ENCODE measurements around the gene SCTR.

The SCTR gene

DNA sequence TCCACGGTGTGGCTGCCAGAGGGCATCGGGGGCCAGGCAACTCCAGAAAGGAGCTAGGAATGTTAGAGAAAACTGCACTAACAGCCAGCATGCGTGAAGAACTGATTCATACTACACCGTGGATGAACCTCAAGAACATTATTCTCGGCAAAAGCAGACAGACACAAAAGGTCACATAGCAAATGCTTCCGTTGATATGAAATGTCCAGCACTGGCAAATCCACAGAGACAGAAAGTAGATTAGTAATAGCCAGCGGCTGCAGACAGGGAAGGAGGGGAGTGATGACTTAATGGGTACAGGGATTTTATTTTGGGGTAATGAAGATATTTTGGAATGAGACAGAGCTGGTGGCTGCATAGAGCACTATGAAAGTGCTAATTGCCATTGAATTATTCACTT, 37.4 kb downstream of the SCTR start:
- DNase-seq = no peak

DNA sequence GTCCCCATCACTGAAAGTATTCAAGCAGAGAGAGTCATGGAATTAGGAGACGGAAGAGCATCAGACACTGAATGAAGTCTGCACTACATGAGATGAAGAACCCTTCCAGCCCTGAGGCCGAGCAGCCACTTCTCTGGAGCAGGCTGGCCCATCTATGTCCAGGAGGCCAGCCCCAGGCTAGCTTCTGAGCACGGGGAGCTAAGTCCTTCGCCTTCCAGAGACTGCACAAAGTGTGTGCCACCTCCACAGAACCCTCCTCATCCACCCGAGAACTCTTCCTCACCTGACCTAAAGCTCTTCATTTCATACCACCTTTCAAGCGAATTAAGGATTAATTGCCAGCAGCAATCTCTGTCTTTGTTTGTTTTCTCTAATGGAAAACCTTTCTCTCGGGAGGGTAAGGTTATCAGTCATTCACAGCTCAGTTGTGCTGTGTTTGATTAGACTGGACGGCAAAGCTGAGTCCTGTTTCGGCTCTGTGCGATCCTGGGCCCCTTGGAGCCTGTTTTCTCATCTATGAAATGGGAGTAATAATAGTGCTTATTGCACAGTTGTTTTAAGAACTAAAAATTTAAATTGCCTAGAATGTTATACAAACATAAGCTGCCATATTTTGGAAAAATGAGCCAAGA, 38.0 kb downstream of the SCTR start:
- no peak for DNase-seq

DNA sequence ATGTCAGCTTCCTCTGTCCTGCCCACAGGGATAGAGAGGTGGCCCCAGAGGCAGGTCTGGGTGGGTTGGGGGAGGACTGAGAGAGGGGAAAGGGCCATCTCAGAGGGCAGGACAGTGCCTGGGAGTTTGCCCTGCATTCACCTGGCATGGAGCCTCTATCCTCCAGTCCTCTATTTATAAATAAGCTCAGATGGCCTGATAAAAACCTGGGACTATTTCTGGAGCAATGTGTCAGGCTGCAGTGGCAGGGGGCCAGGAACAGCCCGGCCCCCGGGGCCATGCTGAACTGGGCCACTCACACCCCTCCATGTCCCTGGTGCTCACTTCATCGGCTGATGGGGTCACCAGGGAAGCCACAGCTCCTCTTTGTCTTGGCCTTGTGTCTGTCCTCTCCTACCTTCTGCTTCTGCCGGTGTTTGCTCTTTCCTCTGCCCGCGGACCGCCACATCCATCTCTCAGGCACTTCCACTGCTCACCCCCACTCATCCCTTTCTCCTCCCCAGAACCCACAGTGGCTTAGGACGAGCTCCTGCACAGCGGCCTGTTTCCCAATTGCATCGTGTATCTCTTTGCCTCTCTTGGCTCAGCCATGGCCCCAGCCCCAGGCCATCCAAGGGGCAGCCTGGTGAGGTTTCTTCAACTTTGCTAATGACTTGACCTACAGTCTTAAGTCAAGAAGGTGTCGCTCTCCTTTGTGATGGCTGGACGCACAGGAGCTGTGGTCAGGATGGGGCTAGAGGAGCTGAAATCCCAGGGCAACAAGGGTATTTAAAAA, 38.8 kb downstream of the SCTR start:
- no peak for DNase-seq

DNA sequence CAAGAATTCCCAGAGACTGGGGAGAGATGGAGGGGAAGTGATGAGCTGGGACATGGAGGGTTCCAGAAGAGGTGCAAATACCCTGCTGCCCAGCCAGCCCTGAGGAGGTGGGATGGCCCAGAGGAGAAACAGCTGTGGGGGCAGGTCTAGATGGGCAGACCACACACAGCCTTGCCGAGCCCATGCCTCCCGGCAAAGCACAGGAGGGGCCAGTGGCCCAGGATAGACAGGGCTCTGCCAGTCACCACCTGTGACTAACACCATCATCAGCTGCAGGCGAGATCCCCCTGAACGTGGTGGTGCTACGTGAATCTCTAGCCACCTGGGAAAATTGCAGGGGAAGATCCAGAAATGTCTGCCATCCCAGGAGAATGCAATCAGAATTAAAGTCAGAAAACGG, 39.4 kb downstream of the SCTR start:
- no peak for DNase-seq

DNA sequence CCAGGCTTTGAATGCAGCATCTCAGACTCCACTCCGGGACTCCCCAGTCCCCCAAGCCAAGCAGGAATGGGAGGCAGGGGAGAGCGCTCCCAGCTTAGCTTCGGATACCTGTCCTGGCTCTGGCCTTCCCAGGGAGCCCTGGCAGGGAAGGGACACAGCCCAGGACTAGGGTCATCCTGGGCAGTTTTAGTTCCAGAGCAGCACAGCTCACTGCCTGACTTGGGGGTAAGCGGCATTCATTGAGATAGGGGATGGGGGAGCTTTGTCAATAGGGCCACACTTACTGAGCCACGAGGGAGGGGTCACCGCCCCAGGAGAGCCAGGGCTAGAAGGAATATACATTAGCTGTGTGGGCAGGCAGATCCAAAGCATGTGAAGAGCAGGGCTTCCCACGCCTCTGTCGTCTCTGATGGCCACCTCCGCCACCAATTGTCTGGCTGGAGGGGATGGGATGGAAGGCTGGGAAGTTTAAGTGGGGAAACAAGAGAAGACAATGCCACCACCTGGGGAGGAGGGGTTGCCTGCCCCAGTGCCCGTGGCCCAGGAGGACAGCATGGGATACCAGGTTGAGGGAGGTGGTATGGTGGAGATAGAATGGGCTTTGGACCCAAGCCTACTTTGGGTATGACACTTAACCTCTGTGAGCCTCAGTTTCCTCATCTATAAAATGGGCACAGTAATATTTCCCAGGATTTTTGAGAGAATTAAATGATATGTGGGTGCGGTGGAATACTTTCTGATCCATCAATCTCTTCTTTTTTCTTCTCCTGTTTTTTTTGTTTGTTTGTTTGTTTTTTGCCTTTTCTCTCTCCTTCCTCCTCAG, 40.2 kb downstream of the SCTR start:
- DNase-seq = no peak

DNA sequence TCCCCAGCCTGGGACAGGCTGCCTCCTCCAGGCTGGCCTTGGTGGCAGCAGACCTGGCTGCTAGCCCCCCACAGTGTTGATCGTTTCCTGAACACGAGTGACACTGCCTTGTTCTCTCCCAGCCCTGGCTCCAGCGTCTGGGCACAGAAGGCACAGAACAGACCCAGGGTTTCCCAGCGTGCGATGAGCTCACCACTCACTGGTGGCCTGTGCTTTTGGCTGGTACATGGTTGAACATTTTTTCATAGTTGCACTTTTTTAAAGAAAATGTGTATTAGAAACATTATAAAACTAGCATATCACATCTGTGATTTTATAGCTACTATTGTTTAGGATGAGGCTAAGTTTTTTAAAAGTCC, 40.9 kb downstream of the SCTR start:
- no peak for DNase-seq

DNA sequence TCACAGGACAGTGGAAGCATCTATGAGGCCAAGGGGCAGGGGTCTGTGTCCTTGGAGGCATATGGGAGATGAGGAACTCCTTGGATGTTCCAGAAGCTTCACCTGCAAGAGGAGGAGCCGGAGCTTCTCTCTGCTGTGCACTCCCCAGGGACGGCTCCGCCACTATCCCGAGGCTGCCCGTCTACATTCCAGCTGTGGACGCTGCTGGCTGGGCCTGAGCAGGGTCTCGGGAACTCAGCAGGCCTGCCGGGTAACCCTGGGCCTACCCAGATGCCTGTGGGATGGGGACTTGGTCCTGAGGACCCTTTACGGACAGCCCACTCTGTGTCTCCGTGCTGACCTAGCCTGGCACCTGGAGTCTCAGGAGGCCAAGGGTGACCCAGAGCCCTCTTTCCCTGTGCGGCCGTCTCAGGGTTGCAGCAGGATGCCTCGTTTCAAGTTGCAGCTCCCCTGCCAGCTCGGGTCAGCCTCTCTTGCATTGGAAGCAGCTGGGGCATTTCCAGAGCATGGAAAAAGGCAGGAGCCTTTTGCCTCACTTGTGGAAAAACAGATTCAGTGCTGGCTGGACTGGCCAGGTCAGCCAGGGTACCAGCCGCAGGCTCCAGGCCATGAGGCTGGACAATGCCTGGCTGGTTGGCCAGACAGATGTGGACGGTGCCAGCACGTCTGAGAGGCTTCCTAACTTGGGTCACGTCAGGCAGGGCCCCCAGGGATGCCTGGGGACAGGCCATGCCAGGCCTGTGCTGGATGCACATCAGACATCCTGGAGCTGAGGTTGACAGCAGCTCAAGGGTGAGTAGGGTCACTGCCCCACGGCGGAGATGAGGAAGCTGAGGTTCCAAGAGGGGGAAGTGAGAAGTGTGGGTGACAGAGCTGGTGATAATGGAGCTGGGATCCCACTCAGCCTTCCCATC, 41.5 kb downstream of the SCTR start:
- DNase-seq = no peak

DNA sequence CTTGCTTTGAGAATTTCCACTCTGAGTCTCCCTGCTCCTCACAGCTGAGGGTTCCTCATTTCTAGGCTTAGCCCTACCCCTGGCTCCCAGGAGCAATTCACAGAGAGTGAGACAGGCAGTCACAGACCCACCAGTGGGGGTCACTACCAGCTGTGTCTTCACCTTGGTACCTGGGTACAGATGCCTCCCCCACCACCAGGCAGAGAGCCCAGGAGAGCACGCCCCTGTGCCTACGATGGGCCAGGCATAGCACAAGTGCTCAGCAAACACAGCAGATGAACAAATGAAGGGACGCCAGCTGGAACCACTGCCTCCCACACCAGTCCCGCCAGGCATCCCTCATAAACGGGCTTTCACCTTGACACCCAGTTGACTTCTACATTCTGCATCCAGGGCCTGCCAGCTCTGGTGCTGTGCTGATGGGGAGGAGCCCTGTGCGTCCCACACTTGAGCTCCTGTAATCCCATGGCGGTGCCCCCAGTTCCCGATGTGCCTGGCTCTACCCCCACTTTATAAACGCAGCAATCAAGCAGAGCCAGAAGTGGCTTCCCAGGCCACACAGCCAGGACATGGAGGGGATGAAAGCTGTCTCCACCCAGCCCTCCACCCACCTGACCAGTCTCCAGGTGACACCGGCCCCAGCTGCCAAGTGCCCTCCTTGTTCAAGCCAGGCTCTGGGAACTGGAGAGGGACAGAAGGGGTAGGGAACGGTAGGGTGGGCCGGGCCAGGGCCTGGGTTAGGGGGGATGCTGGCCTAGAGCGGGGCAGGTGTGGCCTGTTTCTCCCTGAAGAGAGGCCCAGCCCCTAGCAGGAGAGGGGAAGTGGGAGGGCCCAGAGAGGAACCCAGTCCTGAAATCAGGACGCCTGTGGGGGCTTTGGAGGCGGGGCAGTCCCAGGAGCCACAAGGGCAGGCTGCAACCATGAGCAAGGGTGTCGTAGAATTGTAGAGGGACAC, 42.5 kb downstream of the SCTR start:
- no peak for DNase-seq

DNA sequence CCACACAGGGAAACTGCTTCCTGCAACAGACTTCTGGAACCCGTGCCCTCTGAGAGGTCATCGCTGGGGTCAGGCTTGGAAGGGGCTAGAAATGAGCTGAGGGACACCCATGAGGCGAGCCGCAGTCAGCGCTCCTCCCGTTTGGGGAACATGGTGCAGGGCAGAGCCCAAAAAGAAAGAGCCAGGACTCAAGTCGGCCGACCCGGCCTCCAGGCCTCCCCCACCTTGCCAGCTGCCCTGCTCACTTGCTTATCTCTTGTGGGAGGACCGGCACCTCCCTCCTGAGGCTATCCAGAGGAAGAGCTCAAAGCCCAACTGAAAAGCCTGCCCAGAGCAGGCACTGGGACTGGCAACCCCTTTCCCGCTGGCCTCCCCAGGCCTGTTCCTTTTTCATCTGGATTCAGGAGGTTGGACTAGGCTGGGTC, 43.6 kb downstream of the SCTR start:
- no peak for DNase-seq

DNA sequence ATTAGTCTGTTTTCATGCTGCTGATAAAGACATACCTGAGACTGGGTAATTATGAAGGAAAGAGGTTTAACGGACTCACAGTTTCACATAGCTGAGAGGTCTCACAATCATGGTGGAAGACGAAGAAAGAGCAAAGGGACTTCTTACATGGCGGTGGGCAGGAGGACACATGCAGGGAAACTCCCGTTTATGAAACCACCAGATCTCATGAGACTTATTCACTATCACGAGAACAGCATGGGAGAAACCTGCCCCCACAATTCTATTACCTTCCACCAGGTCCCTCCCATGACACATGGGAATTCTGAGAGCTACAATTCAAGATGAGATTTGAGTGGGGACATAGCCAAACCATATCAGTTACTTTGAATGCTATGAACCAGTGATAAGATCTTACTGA, 44.1 kb downstream of the SCTR start:
- no peak for DNase-seq

DNA sequence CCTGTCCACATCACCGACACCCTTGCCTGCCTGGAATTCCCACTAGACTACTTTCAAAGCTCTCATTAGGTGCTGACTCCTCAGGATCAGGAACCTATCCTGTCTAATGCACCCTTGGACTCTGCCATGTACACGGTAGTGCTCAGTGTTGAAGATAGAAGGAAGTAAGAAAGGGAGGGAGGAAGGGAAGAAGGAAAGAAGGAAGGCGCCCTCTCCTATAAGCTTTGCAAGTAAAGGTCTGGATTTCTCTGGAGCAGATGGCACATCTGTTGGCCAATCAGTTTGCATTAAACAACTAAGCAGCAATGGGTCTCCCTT, 45.3 kb downstream of the SCTR start:
- DNase-seq = no peak

DNA sequence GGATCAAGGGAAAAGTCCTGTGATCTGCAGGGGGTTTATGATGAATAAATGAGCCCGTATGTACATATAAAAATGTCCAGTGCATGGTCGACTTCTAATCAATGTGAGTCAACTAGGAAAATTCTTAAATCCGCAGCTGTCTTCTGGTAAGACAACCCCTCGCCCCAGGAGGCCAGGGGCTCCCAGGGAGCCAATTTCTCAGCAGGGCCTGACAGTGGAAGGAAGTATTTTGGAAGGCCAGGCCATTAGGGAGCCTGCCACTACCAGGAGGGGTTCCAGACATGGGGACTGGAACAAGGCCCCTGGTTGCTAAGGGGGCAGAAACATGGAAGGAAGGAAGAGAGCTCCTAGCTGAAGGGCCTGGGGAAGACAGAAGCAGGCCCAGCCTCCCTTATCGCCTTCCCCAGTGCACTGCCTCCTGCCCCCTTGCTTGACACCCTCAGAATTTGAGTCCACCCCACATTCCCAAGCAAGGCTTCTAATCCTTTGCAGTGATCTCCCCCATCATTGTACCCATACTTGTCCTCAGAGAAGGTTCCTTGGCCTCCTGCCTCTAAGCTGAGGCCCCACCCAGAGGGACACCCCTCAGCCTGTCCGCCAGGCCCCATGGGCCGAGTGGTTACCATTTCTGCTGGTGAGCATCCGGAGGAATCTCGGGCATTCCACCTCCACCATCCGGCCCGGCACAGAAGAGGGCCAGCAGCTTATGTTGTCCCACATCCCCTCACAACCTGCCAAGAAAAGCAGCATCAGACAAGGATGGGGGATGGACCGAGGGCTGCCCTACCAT, 45.9 kb downstream of the SCTR start:
- no peak for DNase-seq

DNA sequence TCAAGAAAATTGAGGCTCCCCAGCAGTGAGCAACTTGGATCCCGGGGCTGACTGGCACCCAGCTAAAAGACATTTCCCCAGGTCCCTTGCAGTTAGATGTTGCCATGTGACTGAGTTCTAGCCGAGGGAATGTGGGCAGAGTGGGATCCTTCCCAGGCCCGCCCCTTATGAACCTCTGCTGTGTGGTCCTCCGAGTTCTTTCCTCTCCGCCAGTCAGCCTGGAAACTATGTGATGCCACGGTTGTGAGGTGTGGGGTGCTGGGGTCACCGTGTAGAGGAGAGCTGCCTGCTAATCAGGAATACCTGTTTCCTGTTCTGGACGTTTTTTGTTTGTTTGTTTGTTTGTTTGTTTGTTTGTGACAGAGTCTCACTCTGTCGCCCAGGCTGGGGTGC, 47.2 kb downstream of the SCTR start:
- no peak for DNase-seq

DNA sequence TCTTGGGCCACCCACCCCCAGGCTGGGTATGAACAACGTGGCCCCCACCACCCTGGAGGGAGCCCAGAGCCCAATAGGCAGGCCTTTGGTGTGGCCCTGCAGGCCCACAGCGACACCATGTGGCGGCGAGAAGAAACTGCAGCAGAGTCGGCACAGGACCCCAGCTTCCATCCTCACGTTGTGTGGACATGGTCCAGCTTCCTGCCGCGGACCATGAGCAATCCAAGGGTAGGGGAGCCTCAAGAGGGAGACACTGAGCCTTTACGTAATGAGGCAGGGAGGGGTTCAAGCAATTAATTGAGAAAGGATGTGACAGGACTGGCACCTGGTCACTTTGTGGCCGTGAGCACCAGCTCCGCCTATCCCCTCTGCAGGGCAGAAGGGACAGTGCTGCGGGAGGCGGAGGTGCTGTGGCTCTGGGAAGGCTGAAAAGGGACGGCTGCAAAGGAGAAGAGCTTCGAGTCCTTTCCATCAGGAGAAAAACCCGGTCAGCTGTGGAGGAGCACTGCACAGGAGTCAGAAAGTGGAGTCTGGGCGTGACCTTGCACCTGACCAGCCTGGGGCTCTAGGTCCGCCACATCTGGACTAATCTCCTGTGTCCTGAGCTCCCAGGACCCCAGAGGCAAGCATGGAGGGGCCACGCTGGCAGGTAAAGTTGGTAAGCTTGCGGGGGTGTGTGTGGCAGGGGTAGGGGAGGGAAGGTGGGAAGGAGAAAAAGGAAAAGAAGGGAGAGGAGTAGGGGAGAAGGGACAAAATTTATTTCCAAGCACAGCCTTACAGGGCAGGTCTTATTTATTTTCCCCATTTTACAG, 47.8 kb downstream of the SCTR start:
- peak; percentile 51 for DNase-seq

DNA sequence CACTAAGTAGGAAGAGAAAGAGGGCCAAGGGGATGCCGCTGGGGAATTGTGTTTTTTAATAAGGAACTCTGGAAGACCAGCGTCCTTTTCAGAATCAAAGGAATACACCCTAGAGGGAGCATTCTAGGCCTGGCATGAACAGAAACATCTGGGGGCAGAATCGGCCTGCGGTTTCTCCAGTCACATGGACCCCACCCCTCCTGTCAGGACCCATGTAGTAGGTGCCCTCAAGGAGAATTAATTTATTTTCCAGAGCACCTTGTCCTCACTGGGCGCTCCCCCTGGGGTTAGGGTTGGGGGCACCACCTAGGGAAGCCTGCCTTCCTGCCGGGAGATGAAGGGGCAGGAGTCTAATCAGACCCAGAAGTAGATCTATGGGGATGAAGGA, 48.4 kb downstream of the SCTR start:
- no peak for DNase-seq

DNA sequence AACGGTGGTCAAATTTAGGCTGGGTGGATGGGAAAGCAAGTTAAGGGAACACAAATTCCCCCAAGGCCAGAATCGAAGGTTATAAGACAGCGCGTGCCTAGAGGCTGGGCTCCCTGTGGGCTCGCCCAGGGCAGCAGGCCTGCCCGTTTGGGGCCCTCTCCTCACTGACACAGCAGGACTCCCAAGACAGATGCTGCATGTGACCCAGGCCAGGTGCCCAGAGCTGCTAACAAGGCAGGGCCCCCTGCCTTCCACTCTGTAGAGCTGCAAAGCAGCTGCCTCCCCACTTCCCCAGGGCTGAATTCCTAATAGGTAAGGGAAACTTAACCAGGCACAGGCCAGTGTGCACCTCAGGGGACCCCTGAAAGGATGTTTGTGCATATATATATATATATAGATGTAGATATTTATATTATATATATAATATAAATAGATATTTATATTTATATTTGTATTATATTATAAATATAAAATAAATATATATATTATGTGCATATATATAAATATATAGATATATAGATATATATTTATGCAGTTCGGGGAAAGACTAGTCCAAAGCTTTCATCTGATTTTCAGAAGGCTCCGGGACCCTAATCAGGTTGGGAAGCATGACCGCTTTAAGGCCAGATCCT, 48.9 kb downstream of the SCTR start:
- DNase-seq = no peak

DNA sequence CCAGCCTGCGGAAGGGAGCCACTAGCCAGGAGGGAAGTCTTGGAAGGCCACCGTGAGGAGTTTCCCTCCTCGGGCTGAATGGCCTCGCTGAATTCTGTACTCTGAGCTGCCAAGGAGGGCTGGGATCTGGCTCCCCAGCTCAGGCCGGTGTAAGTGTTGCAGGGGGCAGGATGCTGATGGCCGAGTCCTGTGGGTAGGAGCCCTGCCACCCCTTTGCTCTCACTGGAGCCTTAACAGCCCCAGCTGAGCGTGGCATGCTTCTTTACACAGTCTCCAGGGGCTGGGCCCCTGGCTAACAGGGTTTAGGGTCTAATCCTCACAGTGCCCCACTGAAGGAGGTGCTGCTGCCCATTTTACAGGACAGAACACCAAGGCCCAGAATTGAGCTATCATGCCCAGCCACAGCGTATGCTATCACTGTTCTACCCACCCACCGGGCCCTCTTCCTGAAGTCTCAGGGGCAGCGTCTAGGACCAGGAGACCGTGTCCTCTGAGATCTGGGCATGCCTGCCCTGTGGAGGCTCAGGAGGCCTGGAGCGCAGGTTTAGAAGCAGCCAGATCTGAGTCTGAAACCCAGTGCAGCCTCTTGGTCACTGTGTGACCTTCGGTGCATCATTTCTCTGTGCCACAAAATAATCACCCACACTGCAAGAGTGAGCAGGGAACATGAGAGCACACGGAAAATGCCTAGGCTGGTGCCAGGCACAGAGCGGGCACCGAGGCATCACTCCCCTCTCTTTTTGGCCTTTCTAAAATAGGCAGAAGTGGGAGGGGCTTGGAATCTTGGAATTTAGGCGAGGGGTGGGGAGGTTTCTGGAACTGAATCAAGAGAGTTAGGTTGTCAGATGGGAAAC, 49.7 kb downstream of the SCTR start:
- DNase-seq = no peak

DNA sequence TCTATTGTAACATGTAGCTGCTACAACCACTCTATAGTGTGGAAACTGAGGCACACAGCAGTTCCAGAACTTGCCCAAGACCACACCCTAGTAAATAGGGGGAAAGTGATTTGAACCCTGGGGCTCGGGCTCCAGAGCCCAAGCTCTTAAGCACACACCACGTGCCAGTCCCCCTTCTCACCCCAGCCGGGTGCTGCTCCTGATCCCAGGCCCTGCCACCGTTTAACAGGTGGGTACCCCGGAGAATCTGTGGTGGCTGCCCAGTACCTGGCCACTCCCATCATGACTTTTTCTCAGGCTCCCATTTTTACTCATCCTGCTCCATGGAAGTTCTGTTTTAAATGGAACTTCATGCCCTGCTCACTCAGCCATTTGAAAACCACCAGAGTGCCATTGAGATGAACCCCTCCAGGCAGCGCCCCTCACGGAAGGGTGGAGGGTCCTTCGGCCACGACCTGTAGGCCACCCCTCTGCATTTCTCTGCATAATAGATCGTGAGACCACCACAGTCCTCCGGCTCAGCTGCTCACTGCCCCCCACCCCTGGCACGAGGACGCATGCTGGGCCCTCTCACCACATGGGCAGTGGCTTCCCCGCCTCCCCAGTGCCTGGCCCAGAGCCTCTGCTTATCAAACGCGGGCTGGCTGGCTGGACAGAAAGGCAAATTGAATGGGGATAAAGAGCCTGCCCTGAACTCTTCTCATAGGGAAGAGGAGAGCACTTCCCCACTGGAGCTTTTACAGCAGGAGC, 50.5 kb downstream of the SCTR start:
- no peak for DNase-seq
